A549 (cell line): Measurements from ENCODE around the gene BAZ1B.

ENCODE experiments used
- BHLHE40 ChIP-seq: IDR thresholded peaks from 2 replicates; pipeline ENCODE4 v1.6.1; 2012; ENCODE audit warnings: low read depth, low read length, inconsistent platforms
- CTCF ChIP-seq: fragments of >200 bp; sonication (Bioruptor Twin); formaldehyde crosslinking; IDR thresholded peaks from 3 replicates; pipeline ENCODE4 v1.5.1; 2016
- FOSB ChIP-seq: fragments of 250-450 bp; sonication (Bioruptor Pico); IDR thresholded peaks from 2 replicates; pipeline ENCODE4 v1.5.0; 2020; ENCODE audit warnings: mild to moderate bottlenecking, moderate library complexity
- MAX ChIP-seq: IDR thresholded peaks from 2 replicates; pipeline ENCODE4 v1.6.1; 2012
- NFE2L2 ChIP-seq: fragments of 150-350 bp; conservative IDR thresholded peaks from 2 replicates; pipeline ENCODE4 v1.6.1; 2014; ENCODE audit warnings: low read length
- NPAS2 ChIP-seq: fragments of 250-450 bp; sonication (Bioruptor Pico); IDR thresholded peaks from 2 replicates; pipeline ENCODE4 v1.8.0; 2022; ENCODE audit warnings: mild to moderate bottlenecking, moderate library complexity, borderline replicate concordance
- PHF8 ChIP-seq: fragments of 200-600 bp; sonication (generic); IDR thresholded peaks from 2 replicates; pipeline ENCODE4 v1.6.1; 2016; ENCODE audit warnings: low read depth, mild to moderate bottlenecking, antibody characterized with exemption, moderate library complexity, borderline replicate concordance
- POLR2A ChIP-seq: IDR thresholded peaks from 2 replicates; pipeline ENCODE4 v1.6.1; 2012; ENCODE audit warnings: mild to moderate bottlenecking, low read length
- REST ChIP-seq: fragments of 200-600 bp; sonication (generic); IDR thresholded peaks from 2 replicates; pipeline ENCODE4 v1.6.1; 2016; ENCODE audit warnings: antibody characterized with exemption, mild to moderate bottlenecking, moderate library complexity
- RFX5 ChIP-seq: fragments of 450-650 bp; IDR thresholded peaks from 2 replicates; pipeline ENCODE4 v1.7.1; 2014; ENCODE audit warnings: antibody characterized with exemption, mild to moderate bottlenecking, moderate library complexity
- USF2 ChIP-seq: fragments of 450-650 bp; IDR thresholded peaks from 2 replicates; pipeline ENCODE4 v1.6.1; 2014; ENCODE audit warnings: antibody characterized with exemption

- TF ChIP-seq POLR2A = no peak
- TF ChIP-seq PHF8 = no peak
- no peak for TF ChIP-seq CTCF
- no peak for TF ChIP-seq REST
- no peak for TF ChIP-seq RFX5
- TF ChIP-seq BHLHE40 = no peak
- TF ChIP-seq FOSB (CRISPR knock-in tag) = no peak
- TF ChIP-seq USF2 = no peak
- no peak for TF ChIP-seq NFE2L2
- TF ChIP-seq NPAS2 = no peak
- no peak for TF ChIP-seq MAX
Measured at GRCh38 chr7:73446682-73447081, 75.4 kb downstream of the BAZ1B start.
